ENCODE results near the gene FOXO1. TPM values are rescaled to one million over a fixed set of nuclear protein-coding genes. Genes with fewer than 3 reads are reported as not detected.
A peak's percentile ranks its signal among the peaks of the same experiment; 100 is the strongest.

FOXO1 gene
- total and polyA plus RNA-seq, 12 donors, result 3.4 to 31.2 (median 15.8) TPM

DNA sequence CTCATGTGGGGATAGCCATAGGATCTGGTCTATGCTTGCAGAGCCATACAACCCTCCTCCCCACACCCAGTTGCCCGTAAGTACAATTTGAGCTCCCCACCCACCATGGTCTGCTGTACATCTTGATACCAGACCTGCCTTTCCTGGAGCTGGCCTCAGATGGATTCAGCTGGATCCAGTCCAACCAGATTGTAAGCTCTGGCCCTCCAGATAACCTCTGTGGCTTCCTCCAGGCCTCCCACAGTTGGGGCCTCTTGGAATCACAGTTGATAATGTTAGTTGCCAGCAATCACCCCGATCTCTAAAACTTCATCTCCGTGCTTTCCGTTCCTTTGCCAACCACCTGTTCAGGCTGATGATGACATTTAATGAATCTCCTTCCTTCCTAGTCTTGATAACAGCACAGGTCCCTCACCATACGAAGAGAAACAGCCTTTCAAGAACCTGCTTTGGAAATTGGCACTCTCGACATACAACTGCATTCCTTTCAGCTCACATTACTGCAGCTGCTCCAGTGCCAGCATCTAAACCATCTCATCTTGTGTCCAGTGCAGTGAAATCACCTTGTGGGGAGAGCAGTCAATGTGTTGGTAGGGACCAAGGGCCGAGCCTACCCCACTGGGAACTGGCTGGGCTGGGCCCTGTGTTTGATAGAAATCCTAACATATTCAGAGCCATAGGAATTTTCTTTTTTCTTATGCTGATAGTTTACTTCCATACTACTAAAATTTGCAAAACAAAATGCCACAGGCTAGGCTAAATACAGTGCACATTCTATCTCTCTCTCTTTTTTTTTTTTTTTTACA is 15.1 kb upstream of the FOXO1 start:
- Histone ChIP-seq H3K27me3 (no peaks in the 10 kb centered on the region), H3K4me1 (peaks cover 0 to 27% (median 13%) of the 10 kb centered on the region in 9 donors), H3K4me3 (no peak overlapping the region), H3K36me3 (no peaks in the 10 kb centered on the region), H3K27ac (peak overlapping the region in 3 of 10 donors; percentile 2 to 44 (median 34)), H3K9me3 (no peaks in the 10 kb centered on the region)
- TF ChIP-seq, protein P1, sequence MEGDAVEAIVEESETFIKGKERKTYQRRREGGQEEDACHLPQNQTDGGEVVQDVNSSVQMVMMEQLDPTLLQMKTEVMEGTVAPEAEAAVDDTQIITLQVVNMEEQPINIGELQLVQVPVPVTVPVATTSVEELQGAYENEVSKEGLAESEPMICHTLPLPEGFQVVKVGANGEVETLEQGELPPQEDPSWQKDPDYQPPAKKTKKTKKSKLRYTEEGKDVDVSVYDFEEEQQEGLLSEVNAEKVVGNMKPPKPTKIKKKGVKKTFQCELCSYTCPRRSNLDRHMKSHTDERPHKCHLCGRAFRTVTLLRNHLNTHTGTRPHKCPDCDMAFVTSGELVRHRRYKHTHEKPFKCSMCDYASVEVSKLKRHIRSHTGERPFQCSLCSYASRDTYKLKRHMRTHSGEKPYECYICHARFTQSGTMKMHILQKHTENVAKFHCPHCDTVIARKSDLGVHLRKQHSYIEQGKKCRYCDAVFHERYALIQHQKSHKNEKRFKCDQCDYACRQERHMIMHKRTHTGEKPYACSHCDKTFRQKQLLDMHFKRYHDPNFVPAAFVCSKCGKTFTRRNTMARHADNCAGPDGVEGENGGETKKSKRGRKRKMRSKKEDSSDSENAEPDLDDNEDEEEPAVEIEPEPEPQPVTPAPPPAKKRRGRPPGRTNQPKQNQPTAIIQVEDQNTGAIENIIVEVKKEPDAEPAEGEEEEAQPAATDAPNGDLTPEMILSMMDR (IDR thresholded peaks at IDR 0.05), result no peak
- ATAC-seq, result peak; percentile 20 to 83 (median 64)
- 33 to 40% methylated on average over 7 of the region's 7 CpGs for WGBS, 2 donors
- intact Hi-C loops (cut with DNase I), result loop anchor here (1.0 to 10.0 kb wide), 16 partner anchors 489 to 1001 kb away; no protein-coding TSS in a partner anchor
- peak in 1 of 2 donors; percentile 28 for DNase-seq

DNA sequence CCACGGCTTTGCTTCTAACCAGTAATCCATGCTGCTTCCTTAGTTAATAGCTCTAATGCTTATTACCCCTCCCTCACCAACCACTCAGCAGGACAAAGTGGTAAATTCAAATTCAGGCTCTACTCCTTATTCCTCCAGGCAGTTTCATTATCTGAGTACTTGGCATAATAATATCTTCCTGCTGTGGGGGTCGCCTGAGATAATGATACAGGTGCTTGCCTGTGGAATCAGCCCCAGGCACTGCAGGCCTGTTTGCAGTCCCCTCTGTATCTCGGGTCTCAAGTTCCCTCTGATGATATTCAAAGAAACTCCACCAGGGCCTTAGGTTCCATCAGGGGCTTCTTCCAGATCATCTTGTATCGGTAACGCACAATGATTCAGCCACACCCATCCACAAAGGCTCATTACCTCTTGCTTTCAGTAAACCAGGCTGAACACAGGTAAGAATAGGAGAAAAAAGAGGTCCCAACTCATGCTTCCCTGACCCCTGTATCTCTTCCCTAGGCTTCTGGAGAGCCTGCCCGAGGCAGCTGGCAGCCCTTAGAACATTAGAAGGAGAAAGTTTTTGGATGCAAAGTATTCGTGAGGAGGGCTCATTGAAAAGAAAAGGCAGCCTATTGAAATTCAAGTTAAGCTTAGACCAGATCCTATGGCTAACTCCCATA is 14.3 kb upstream of the FOXO1 start:
- no peak overlapping the region for H3K4me3 ChIP-seq
- 85 to 88% methylated on average over 7 of the region's 7 CpGs for WGBS, 2 donors
- no peaks in the 10 kb centered on the region for H3K9me3 ChIP-seq
- TF ChIP-seq, protein P1 (IDR thresholded peaks at IDR 0.05), result no peak
- H3K4me1 ChIP-seq, result peaks cover 0 to 27% (median 13%) of the 10 kb centered on the region in 9 donors
- no peaks in the 10 kb centered on the region for H3K27me3 ChIP-seq
- H3K27ac ChIP-seq, result peak overlapping the region in 2 of 10 donors; percentile 34 to 44
- no peaks in the 10 kb centered on the region for H3K36me3 ChIP-seq
- no peak for DNase-seq
- intact Hi-C loops (cut with DNase I), result loop anchor here (5.0 to 10.0 kb wide), 12 partner anchors 488 to 998 kb away; no protein-coding TSS in a partner anchor
- ATAC-seq, result peak in 1 of 8 donors; percentile 22

DNA sequence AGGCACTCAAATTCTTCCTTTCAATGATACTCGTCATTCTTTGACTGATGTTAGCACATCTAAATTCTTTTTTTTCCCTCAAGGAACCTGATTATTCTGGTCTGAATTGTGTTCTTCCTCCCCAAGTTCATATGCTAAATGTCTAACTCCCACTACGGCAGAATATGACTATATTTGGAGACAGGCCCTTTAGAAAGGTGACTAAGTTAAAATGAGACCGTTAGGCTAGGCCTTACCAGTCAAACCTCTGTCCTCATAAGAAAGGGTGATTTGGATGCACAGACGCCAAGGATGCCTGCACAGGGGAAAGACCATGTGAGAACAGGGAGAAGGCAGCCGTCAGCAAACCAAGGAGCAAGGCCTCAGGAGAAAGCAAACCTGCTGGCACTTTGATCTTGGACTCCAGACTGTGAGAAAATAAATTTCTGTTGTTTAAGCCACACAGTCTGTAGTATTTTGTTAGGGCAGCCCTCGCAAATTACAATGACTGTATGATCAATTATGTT is 13.1 kb upstream of the FOXO1 start:
- peaks cover 0 to 27% (median 13%) of the 10 kb centered on the region in 9 donors for H3K4me1 ChIP-seq
- no peaks in the 10 kb centered on the region for H3K9me3 ChIP-seq
- intact Hi-C loops (cut with DNase I), result no loop called here
- TF ChIP-seq, protein P1 (IDR thresholded peaks at IDR 0.05), result no peak
- H3K27ac ChIP-seq, result no peak overlapping the region
- no peaks in the 10 kb centered on the region for H3K36me3 ChIP-seq
- no peak overlapping the region for H3K4me3 ChIP-seq
- no peak for DNase-seq
- no peak for ATAC-seq
- no peaks in the 10 kb centered on the region for H3K27me3 ChIP-seq
- 96 to 97% methylated on average over 6 of the region's 6 CpGs for WGBS, 2 donors

DNA sequence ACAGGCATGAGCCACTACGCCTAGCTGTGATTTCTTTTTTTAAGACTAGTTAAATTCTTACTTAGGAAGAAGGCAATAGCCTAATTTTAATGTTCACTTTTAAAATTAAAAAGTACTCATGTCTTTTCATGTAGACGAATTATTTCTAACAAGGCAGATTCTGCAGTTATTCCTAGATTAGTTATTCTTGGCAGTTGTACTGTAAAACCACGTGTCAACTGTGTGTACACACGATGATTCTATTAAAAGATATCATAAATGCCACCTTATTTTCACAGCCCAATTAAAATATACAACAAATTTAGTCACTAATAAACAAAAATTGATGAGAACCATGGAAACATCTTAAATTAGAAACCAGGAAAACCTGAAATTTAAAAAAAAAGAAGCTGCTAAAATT is 10.6 kb upstream of the FOXO1 start:
- H3K4me1 ChIP-seq, result peaks cover 0 to 22% (median 12%) of the 10 kb centered on the region in 9 donors
- ATAC-seq, result no peak
- no peaks in the 10 kb centered on the region for H3K27me3 ChIP-seq
- intact Hi-C loops (cut with DNase I), result no loop called here
- DNase-seq, result no peak
- 63 to 70% methylated on average over 4 of the region's 4 CpGs for WGBS, 2 donors
- no peaks in the 10 kb centered on the region for H3K9me3 ChIP-seq
- H3K36me3 ChIP-seq, result no peaks in the 10 kb centered on the region
- TF ChIP-seq, protein P1 (IDR thresholded peaks at IDR 0.05), result no peak
- no peak overlapping the region for H3K4me3 ChIP-seq
- H3K27ac ChIP-seq, result no peak overlapping the region

All from heart right ventricle (tissue), 16 donors.